Neural cell (in vitro differentiated cells): ENCODE data around the gene OPRL1. TPM values are rescaled to one million over a fixed set of nuclear protein-coding genes. Genes with fewer than 3 reads are reported as not detected.

Source experiments
- H2AFZ ChIP-seq: fragments of 200-600, 300-800 bp; sonication (generic), shearing (Covaris generic); 2 replicates; pipeline ENCODE4 v1.6.0; 2014; ENCODE audit warnings: low read depth, mild to moderate bottlenecking, antibody characterized with exemption, low read length, moderate library complexity
- H3F3A ChIP-seq: fragments of 200-600 bp; shearing (Covaris generic); 2 replicates; pipeline ENCODE4 v1.6.1; 2016; ENCODE audit warnings: mild to moderate bottlenecking, moderate library complexity, mixed read lengths, antibody characterized with exemption, low read length; ENCODE audit not compliant: insufficient read depth, poor library complexity, severe bottlenecking
- H3K27ac ChIP-seq: fragments of 200-600, 300-800 bp; sonication (generic), shearing (Covaris generic); 2 replicates; pipeline ENCODE4 v1.5.1; 2014; ENCODE audit warnings: mild to moderate bottlenecking, low read length, moderate library complexity
- H3K27me3 ChIP-seq: fragments of 300-800, 200-600 bp; sonication (generic), shearing (Covaris generic); 2 replicates; pipeline ENCODE4 v1.6.0; 2014; ENCODE audit warnings: mild to moderate bottlenecking, low read depth, low read length, moderate library complexity; ENCODE audit not compliant: insufficient read depth
- H3K36me3 ChIP-seq: fragments of 300-800, 200-600 bp; sonication (generic), shearing (Covaris generic); 2 replicates; pipeline ENCODE4 v1.5.1; 2014; ENCODE audit warnings: mild to moderate bottlenecking, antibody characterized with exemption, low read length, moderate library complexity; ENCODE audit not compliant: insufficient read depth
- H3K4me2 ChIP-seq: fragments of 300-800, 200-600 bp; sonication (generic), shearing (Covaris generic); 2 replicates; pipeline ENCODE4 v1.6.0; 2014; ENCODE audit warnings: mild to moderate bottlenecking, low read length
- H3K4me3 ChIP-seq: fragments of 300-800, 200-600 bp; sonication (generic), shearing (Covaris generic); 2 replicates; pipeline ENCODE4 v1.5.1; 2014; ENCODE audit warnings: mild to moderate bottlenecking, low read length, moderate library complexity
- H3K79me2 ChIP-seq: fragments of 200-600 bp; shearing (Covaris generic); replicated peaks from 2 replicates; pipeline ENCODE4 v1.6.0; 2014; ENCODE audit warnings: mild to moderate bottlenecking, low read length, moderate library complexity; ENCODE audit not compliant: insufficient read depth
- H3K9ac ChIP-seq: fragments of 300-800, 200-600 bp; sonication (generic), shearing (Covaris generic); 2 replicates; pipeline ENCODE4 v1.6.1; 2016; ENCODE audit warnings: mild to moderate bottlenecking, low read length, mixed read lengths
- H3K9me2 ChIP-seq: fragments of 200-600 bp; shearing (Covaris generic); 2 replicates; pipeline ENCODE4 v1.6.1; 2016; ENCODE audit warnings: mild to moderate bottlenecking, low read length, mixed read lengths; ENCODE audit not compliant: insufficient read depth
- H3K9me3 ChIP-seq: fragments of 200-600, 300-800 bp; sonication (generic), shearing (Covaris generic); 2 replicates; pipeline ENCODE4 v1.6.1; 2016; ENCODE audit warnings: mild to moderate bottlenecking, mixed run types, low read length, moderate library complexity, mixed read lengths
- H4K20me1 ChIP-seq: fragments of 200-600 bp; shearing (Covaris generic); 2 replicates; pipeline ENCODE4 v1.6.1; 2016; ENCODE audit warnings: mild to moderate bottlenecking, mixed run types; ENCODE audit not compliant: insufficient read depth
- CTCF ChIP-seq: fragments of 450-650 bp; IDR thresholded peaks from 2 replicates; pipeline ENCODE4 v1.5.1; 2014; ENCODE audit warnings: antibody characterized with exemption, mild to moderate bottlenecking, moderate library complexity; ENCODE audit not compliant: poor library complexity, severe bottlenecking
- EP300 ChIP-seq: fragments of 450-650 bp; conservative IDR thresholded peaks from 2 replicates; pipeline ENCODE4 v1.6.1; 2014; ENCODE audit warnings: antibody characterized with exemption, mild to moderate bottlenecking, moderate library complexity; ENCODE audit not compliant: poor library complexity, severe bottlenecking
- EZH2 ChIP-seq: fragments of 200-600, 300-800 bp; shearing (Covaris generic), sonication (generic); IDR thresholded peaks from 2 replicates; pipeline ENCODE4 v1.6.1; 2014; ENCODE audit warnings: antibody characterized with exemption, low read length, borderline replicate concordance, mild to moderate bottlenecking; ENCODE audit not compliant: insufficient read depth, poor library complexity, severe bottlenecking
- MXI1 ChIP-seq: fragments of 450-650 bp; conservative IDR thresholded peaks from 2 replicates; pipeline ENCODE4 v1.6.1; 2014; ENCODE audit warnings: antibody characterized with exemption, mild to moderate bottlenecking; ENCODE audit not compliant: poor library complexity, severe bottlenecking
- POLR2AphosphoS5 ChIP-seq: IDR thresholded peaks from 2 replicates; pipeline ENCODE4 v1.6.1; 2012
- RAD21 ChIP-seq: fragments of 450-650 bp; conservative IDR thresholded peaks from 2 replicates; pipeline ENCODE4 v1.6.1; 2014; ENCODE audit warnings: antibody characterized with exemption, mild to moderate bottlenecking, moderate library complexity
- SMC3 ChIP-seq: fragments of 450-650 bp; conservative IDR thresholded peaks from 2 replicates; pipeline ENCODE4 v1.6.1; 2014; ENCODE audit warnings: antibody characterized with exemption, mild to moderate bottlenecking, moderate library complexity; ENCODE audit not compliant: poor library complexity
- TAF1 ChIP-seq: IDR thresholded peaks from 2 replicates; pipeline ENCODE4 v1.6.1; 2012; ENCODE audit warnings: low read depth
- polyA plus RNA-seq: library from polyadenylated mRNA; depleted of rRNA; stranded (reverse); fragments of >200 nt; gene quantifications from 2 replicates; pipeline ENCODE4 v1.2.3, GENCODE V29; 2014
- TF ChIP-seq, protein P1 (sequence below): IDR thresholded peaks from 2 replicates; pipeline ENCODE4 v1.6.1; 2012; ENCODE audit warnings: borderline replicate concordance

Gene OPRL1
- polyA plus RNA-seq, 1 donor from 2014 or later, result 18.3 TPM

DNA sequence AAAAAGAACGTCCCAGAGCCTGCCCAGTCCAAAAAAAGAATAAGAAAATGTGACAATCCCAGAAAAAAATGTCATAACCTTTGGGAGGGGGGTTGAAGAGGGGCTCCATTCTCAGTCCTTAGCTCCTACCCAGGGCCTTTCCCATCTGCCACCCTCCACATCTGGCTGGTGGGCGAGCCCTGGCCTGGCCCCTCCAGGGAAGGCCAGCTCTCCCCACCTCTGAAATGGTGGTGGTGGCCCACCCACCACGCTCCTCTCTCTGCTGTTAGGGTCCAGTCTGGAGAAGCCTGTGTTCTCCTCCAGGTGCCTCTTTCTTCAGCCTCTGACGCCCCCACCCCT lies 979 bp upstream of the OPRL1 start:
- Histone ChIP-seq H3K9me3 (no peaks in the 10 kb centered on the region), H3K9me2 (no peaks in the 10 kb centered on the region), H3F3A (no peaks in the 10 kb centered on the region), H3K9ac (peak overlapping the region; percentile 60), H3K4me3 (peak overlapping the region; percentile 70), H3K4me2 (peak overlapping the region; percentile 35), H3K36me3 (no peaks in the 10 kb centered on the region), H2AFZ (no peak overlapping the region), H4K20me1 (no peaks in the 10 kb centered on the region), H3K27me3 (peaks cover 10% of the 10 kb centered on the region), H3K79me2 (no peaks in the 10 kb centered on the region), H3K27ac (no peak overlapping the region)
- no peak for TF ChIP-seq MXI1
- no peak for TF ChIP-seq EP300
- TF ChIP-seq, protein P1, sequence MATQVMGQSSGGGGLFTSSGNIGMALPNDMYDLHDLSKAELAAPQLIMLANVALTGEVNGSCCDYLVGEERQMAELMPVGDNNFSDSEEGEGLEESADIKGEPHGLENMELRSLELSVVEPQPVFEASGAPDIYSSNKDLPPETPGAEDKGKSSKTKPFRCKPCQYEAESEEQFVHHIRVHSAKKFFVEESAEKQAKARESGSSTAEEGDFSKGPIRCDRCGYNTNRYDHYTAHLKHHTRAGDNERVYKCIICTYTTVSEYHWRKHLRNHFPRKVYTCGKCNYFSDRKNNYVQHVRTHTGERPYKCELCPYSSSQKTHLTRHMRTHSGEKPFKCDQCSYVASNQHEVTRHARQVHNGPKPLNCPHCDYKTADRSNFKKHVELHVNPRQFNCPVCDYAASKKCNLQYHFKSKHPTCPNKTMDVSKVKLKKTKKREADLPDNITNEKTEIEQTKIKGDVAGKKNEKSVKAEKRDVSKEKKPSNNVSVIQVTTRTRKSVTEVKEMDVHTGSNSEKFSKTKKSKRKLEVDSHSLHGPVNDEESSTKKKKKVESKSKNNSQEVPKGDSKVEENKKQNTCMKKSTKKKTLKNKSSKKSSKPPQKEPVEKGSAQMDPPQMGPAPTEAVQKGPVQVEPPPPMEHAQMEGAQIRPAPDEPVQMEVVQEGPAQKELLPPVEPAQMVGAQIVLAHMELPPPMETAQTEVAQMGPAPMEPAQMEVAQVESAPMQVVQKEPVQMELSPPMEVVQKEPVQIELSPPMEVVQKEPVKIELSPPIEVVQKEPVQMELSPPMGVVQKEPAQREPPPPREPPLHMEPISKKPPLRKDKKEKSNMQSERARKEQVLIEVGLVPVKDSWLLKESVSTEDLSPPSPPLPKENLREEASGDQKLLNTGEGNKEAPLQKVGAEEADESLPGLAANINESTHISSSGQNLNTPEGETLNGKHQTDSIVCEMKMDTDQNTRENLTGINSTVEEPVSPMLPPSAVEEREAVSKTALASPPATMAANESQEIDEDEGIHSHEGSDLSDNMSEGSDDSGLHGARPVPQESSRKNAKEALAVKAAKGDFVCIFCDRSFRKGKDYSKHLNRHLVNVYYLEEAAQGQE, result no peak
- no peak for TF ChIP-seq CTCF
- TF ChIP-seq RAD21, result no peak
- no peak for TF ChIP-seq EZH2
- no peak for TF ChIP-seq SMC3

- Histone ChIP-seq H3K27me3 (peaks cover 13% of the 10 kb centered on the region), H3K9me2 (no peaks in the 10 kb centered on the region), H3F3A (no peaks in the 10 kb centered on the region)
Observed at GRCh38 chr20:64079273-64080012, 439 bp upstream of the OPRL1 start, which contains the start of gene RGS19. TSS of gene RGS19 (minus strand) at chr20:64079518. CDS start at chr20:64076886, 2,632 bp downstream.

More at GRCh38 chr20:64079273-64080012, 439 bp upstream of the OPRL1 start, which contains the start of gene RGS19:
- Histone ChIP-seq H3K4me2 (peak within 1 kb of the TSS; percentile 35), H3K9me3 (no peaks in the 10 kb centered on the region), H2AFZ (no peak within 1 kb of the TSS), H3K79me2 (no peaks in the 10 kb centered on the region), H3K9ac (peak within 1 kb of the TSS; percentile 60), H3K36me3 (no peaks in the 10 kb centered on the region), H4K20me1 (no peaks in the 10 kb centered on the region), H3K4me3 (peak within 1 kb of the TSS; percentile 70), H3K27ac (no peak within 1 kb of the TSS)
- TF ChIP-seq EZH2, result no peak
- TF ChIP-seq MXI1, result peak; percentile 50
- TF ChIP-seq POLR2AphosphoS5, result no peak
- no peak for TF ChIP-seq TAF1
- TF ChIP-seq SMC3, result no peak
- TF ChIP-seq, protein P1, result no peak
- TF ChIP-seq CTCF, result no peak
